Naive thymus-derived CD4-positive, alpha-beta T cell (primary cell): ENCODE data around the gene IRGQ. TPM values are rescaled to one million over a fixed set of nuclear protein-coding genes. Genes with fewer than 3 reads are reported as not detected.
"Not testable (repeated sequence)": the region's sequence is repeated elsewhere in the genome, so short reads cannot be mapped to it uniquely, and the experiment has no call there.

Source experiments
- ATAC-seq: fragments of 150-1000 bp; cut with Tn5 transposase; 2 replicates; pipeline ENCODE4 v1.10.0; 2021; ENCODE audit warnings: mild to moderate bottlenecking, moderate library complexity
- CTCF ChIA-PET: fragments of 350-600 bp; sonication (Branson Sonifier 250); formaldehyde crosslinking; loops from one replicate; lab custom pipeline; 2021; ENCODE audit warnings: antibody characterized with exemption; lab: Charles Lee
- POLR2A ChIA-PET: fragments of 350-600 bp; sonication (Branson Sonifier 250); formaldehyde crosslinking; loops from one replicate; lab custom pipeline; 2021; ENCODE audit warnings: antibody characterized with exemption, inconsistent platforms; lab: Charles Lee
- DNase-seq, 9 donors: peaks; one replicate each; pipeline versions ENCODE4 v3.0.0 to v3.0.0-alpha.2; 2020 to 2022; ENCODE audit warnings: mixed read lengths in 1 of 9
- H3K27ac ChIP-seq: one replicate; pipeline ENCODE4 v1.7.0; 2013; ENCODE audit warnings: mild to moderate bottlenecking, low read depth, low read length, moderate library complexity
- H3K27me3 ChIP-seq, 2 donors: one replicate each; pipeline ENCODE4 v1.7.0; 2013; ENCODE audit warnings: low read length in 2 of 2, mild to moderate bottlenecking in 2 of 2, moderate library complexity in 2 of 2; ENCODE audit not compliant: control insufficient read depth in 2 of 2, insufficient read depth in 2 of 2
- H3K36me3 ChIP-seq, 3 experiments: 1 replicate in 2 of 3; 2 replicates in 1 of 3; pipeline ENCODE4 v1.7.0; 2013; ENCODE audit warnings: low read length in 3 of 3, mild to moderate bottlenecking in 3 of 3, moderate library complexity in 1 of 3; ENCODE audit not compliant: insufficient read depth in 3 of 3, control insufficient read depth in 2 of 3
- H3K4me1 ChIP-seq, 2 donors: one replicate each; pipeline ENCODE4 v1.7.0; 2013; ENCODE audit warnings: low read length in 2 of 2, mild to moderate bottlenecking in 2 of 2, moderate library complexity in 1 of 2; ENCODE audit not compliant: control insufficient read depth in 2 of 2, insufficient read depth in 2 of 2
- H3K4me3 ChIP-seq: 2 replicates; pipeline ENCODE4 v1.7.0; 2013; ENCODE audit warnings: mild to moderate bottlenecking, low read length
- H3K9me3 ChIP-seq, 3 experiments: 1 replicate in 2 of 3; 2 replicates in 1 of 3; pipeline ENCODE4 v1.7.0; 2013; ENCODE audit warnings: low read length in 3 of 3; ENCODE audit not compliant: control insufficient read depth in 2 of 3
- H3K27ac Mint-ChIP-seq, 9 donors: one replicate each; pipeline ENCODE4 v1.8.0; 2020 to 2022; ENCODE audit warnings: mixed read lengths in 9 of 9, mild to moderate bottlenecking in 8 of 9, moderate library complexity in 5 of 9, inconsistent platforms in 2 of 9
- H3K27me3 Mint-ChIP-seq, 5 donors: one replicate each; pipeline ENCODE4 v1.8.0; 2021 to 2022; ENCODE audit warnings: mixed read lengths in 5 of 5, mild to moderate bottlenecking in 1 of 5
- H3K36me3 Mint-ChIP-seq, 5 donors: one replicate each; pipeline ENCODE4 v1.8.0; 2020 to 2022; ENCODE audit warnings: mixed read lengths in 5 of 5, mild to moderate bottlenecking in 3 of 5, inconsistent platforms in 1 of 5
- H3K4me1 Mint-ChIP-seq, 7 donors: one replicate each; pipeline ENCODE4 v1.8.0; 2020 to 2022; ENCODE audit warnings: mixed read lengths in 7 of 7, mild to moderate bottlenecking in 3 of 7, inconsistent platforms in 1 of 7
- H3K4me3 Mint-ChIP-seq, 10 donors: one replicate each; pipeline ENCODE4 v1.8.0; 2020 to 2022; ENCODE audit warnings: mild to moderate bottlenecking in 10 of 10, mixed read lengths in 10 of 10, moderate library complexity in 6 of 10, inconsistent platforms in 2 of 10
- H3K9me3 Mint-ChIP-seq, 11 donors: one replicate each; pipeline ENCODE4 v1.8.0; 2020 to 2022; ENCODE audit warnings: mixed read lengths in 11 of 11, mild to moderate bottlenecking in 4 of 11, inconsistent platforms in 1 of 11, moderate library complexity in 1 of 11
- intact Hi-C, 2 donors: fragments of 100-400 bp; cut with micrococcal nuclease; formaldehyde crosslinking; loops; one replicate each; pipeline ENCODE4 v1.15.1; 2023
- polyA plus RNA-seq, 2 donors: library from polyadenylated mRNA; unstranded; fragments of 300-500 nt; fragmentation: Illumina TruSeq; gene quantifications; one replicate each; pipeline ENCODE4 v1.2.3, GENCODE V29; 2021
- total RNA-seq, 6 experiments: library from RNA in 5 of 6; stranded (reverse) in 5 of 6; gene quantifications; 1 replicate in 5 of 6; 2 replicates in 1 of 6; pipeline ENCODE4 v1.2.3 and lab custom pipeline; 2021 to 2026

IRGQ gene
- total and polyA plus RNA-seq, 7 experiments from 2014 or later = 0.32 to 43.8 (median 13.7) TPM

DNA sequence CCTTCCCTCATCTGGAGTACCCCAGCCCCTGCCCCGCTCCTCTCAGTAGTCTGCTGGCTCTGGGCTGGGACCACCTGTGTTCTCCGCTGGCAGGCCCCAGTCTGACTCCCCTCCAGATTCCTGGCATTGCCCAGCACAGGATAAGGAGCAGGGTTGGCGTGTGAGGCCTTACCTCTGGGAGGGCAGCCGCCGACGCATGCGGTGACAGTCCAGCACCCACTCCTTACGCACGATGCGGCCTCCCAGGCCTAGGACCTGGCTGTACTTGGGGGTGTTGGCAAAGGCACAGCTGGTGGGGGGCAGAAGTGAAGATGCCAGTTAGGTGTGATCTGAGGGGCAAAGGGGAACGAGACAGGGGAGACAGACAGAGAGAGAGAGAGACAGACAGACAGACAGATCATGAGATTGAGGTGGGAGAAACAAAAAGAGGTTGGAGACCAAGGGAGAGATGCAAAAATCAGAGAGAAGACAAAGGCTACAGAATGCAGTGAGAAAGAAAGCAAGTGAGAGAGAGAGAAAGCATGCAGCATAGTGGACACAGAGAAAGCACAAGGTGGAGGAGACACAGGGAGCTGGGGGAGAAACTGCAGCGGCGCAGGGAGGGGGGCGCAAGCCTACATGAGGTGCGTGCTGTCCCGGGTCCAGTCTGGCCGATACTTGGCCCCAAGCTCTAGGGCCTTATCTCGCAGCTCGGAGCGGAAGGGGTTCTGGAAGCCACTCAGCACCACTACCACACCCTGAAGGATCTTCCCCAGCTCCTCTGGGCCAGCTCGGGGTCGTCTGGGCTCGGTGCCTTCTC, 44.3 kb downstream of the IRGQ start:
- peak overlapping the region in 4 of 9 donors; percentile 47 to 63 (median 56) for H3K27ac Mint-ChIP-seq
- Histone ChIP-seq H3K36me3 (peaks cover 6 to 79% (median 8%) of the 10 kb centered on the region in 3 experiments), H3K9me3 (no peaks in the 10 kb centered on the region), H3K4me1 (peaks cover 3 to 8% of the 10 kb centered on the region in 2 donors), H3K4me3 (no peak overlapping the region), H3K27ac (no peak overlapping the region), H3K27me3 (no peaks in the 10 kb centered on the region)
- H3K36me3 Mint-ChIP-seq = peaks cover 6 to 46% (median 22%) of the 10 kb centered on the region in 5 donors
- H3K9me3 Mint-ChIP-seq = peaks cover 0 to 2% (median 0%) of the 10 kb centered on the region in 11 donors
- ATAC-seq (no peak), DNase-seq (no peak)
- POLR2A ChIA-PET = no interaction called here
- H3K4me3 Mint-ChIP-seq = no peak overlapping the region
- intact Hi-C loops = no loop called here
- CTCF ChIA-PET = no interaction called here
- no peaks in the 10 kb centered on the region for H3K27me3 Mint-ChIP-seq
- peaks cover 11 to 23% (median 14%) of the 10 kb centered on the region in 7 donors for H3K4me1 Mint-ChIP-seq

DNA sequence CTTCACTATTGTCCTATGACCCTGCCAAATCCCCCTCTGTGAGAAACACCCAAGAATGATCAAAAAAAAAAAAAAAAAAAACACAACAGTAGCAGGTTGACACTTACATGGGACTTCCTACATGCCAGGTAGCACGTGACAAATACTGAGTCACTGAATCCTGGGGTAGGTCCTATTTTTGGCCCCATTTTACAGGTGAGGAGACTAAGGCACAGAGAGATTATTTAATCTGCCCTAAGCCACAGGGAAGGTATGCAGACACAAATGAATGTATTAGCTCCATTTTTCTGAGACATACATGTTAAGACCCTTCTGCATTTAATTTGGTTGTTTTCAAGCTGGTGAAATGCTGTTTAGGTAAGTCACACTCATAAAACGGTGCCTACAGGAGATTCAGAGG, 47.2 kb downstream of the IRGQ start:
- ChIA-PET POLR2A (no interaction called here), CTCF (no interaction called here)
- H3K4me3 Mint-ChIP-seq = no peak overlapping the region
- ATAC-seq = no peak
- peak overlapping the region in 1 of 9 donors; percentile 7 for H3K27ac Mint-ChIP-seq
- Histone ChIP-seq H3K36me3 (peaks cover 8 to 89% (median 12%) of the 10 kb centered on the region in 3 experiments), H3K4me1 (no peaks in the 10 kb centered on the region), H3K4me3 (no peak overlapping the region), H3K27ac (no peak overlapping the region), H3K9me3 (no peaks in the 10 kb centered on the region), H3K27me3 (no peaks in the 10 kb centered on the region)
- H3K36me3 Mint-ChIP-seq = peaks cover 6 to 44% (median 11%) of the 10 kb centered on the region in 5 donors
- DNase-seq = no peak
- intact Hi-C loops = no loop called here
- peaks cover 0 to 2% (median 0%) of the 10 kb centered on the region in 11 donors for H3K9me3 Mint-ChIP-seq
- H3K4me1 Mint-ChIP-seq = peaks cover 0 to 4% (median 2%) of the 10 kb centered on the region in 7 donors
- no peaks in the 10 kb centered on the region for H3K27me3 Mint-ChIP-seq

DNA sequence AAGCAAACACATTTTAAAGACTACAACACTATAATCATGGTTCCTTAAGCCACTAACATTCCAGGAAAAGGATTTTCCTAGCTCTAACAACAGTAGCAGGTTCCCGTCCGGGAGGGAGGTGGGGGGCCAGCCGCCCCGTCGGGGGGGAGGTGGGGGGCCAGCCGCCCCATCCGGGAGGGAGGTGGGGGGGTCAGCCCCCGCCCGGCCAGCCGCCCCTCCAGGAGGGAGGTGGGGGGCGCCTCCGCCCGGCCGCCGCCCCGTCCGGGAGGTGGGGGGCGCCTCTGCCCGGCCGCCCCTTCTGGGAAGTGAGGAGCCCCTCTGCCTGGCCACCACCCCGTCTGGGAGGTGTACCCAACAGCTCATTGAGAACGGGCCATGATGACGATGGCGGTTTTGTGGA, 48.0 kb downstream of the IRGQ start:
- H3K4me3 ChIP-seq, H3K4me3 Mint-ChIP-seq, intact Hi-C loops, H3K27ac ChIP-seq, H3K9me3 Mint-ChIP-seq, H3K27me3 Mint-ChIP-seq, ATAC-seq, H3K4me1 ChIP-seq, H3K4me1 Mint-ChIP-seq, POLR2A ChIA-PET, H3K27me3 ChIP-seq, H3K27ac Mint-ChIP-seq, H3K9me3 ChIP-seq, CTCF ChIA-PET, DNase-seq: not testable (repeated sequence)
- peaks cover 6 to 46% (median 11%) of the 10 kb centered on the region in 5 donors for H3K36me3 Mint-ChIP-seq
- peaks cover 8 to 89% (median 18%) of the 10 kb centered on the region in 3 experiments for H3K36me3 ChIP-seq

DNA sequence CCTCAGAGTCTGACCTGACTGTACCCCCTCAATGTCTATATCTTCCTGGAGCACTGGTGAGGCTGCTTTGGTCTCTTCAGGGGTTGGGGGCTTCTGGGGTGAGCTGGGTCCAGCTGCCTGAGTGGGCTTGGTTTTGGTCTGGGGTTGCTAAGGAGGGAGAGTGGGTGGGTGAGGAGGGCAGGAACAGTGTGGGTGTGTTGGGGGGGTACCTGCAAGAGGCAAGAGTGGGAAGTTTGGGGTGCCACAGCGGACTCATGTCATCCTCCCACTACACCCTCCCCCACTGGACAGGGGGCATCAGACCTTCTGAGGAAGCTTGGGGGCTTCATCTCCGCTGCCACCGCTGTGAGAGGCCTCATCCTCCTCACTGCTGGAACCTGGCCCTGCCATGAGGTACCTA, 49.4 kb downstream of the IRGQ start:
- no peak for DNase-seq
- Mint-ChIP-seq H3K4me1 (peaks cover 0 to 4% (median 0%) of the 10 kb centered on the region in 7 donors), H3K27me3 (no peaks in the 10 kb centered on the region), H3K36me3 (peaks cover 4 to 51% (median 11%) of the 10 kb centered on the region in 5 donors), H3K9me3 (peaks cover 0 to under 1% (median 0%) of the 10 kb centered on the region in 11 donors), H3K4me3 (no peak overlapping the region), H3K27ac (no peak overlapping the region)
- H3K36me3 ChIP-seq = peaks cover 4 to 88% (median 21%) of the 10 kb centered on the region in 3 experiments
- H3K9me3 ChIP-seq = no peaks in the 10 kb centered on the region
- H3K4me1 ChIP-seq = no peaks in the 10 kb centered on the region
- intact Hi-C loops = no loop called here
- POLR2A ChIA-PET = interaction anchor here (0.9 kb wide), 1 partner anchor 119 kb away, joined by 3 read pairs; no protein-coding TSS in a partner anchor
- no peak overlapping the region for H3K4me3 ChIP-seq
- CTCF ChIA-PET = interaction anchor here (1.1 kb wide), 1 partner anchor 48 kb away, joined by 4 read pairs; no protein-coding TSS in a partner anchor
- no peaks in the 10 kb centered on the region for H3K27me3 ChIP-seq
- no peak overlapping the region for H3K27ac ChIP-seq
- ATAC-seq = no peak

DNA sequence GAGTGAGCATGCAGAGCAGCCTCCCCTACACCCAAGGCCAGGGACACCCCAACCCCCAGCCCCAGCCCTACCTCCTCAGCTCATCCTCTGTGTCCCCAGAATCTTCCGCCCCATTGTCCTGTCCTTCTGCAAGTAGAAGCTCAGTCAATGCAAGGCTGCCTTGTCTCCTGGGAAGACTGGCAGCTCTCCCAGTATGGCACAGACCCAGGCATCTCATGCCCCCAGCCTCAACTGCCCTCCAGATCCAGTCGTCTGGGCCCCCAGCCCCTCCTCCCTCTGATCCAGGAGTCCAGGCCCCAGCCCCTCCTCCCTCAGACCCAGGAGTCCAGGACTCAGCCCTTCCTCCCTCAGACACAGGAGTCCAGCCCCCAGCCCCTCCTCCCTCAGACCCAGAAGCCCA, 50.0 kb downstream of the IRGQ start:
- Mint-ChIP-seq H3K36me3 (peaks cover 0 to 51% (median 13%) of the 10 kb centered on the region in 5 donors), H3K9me3 (no peaks in the 10 kb centered on the region), H3K4me1 (peaks cover 0 to 4% (median 0%) of the 10 kb centered on the region in 7 donors), H3K27me3 (no peaks in the 10 kb centered on the region), H3K27ac (peak overlapping the region in 3 of 9 donors; percentile 33 to 74 (median 56)), H3K4me3 (no peak overlapping the region)
- no peaks in the 10 kb centered on the region for H3K27me3 ChIP-seq
- peaks cover 0 to 88% (median 21%) of the 10 kb centered on the region in 3 experiments for H3K36me3 ChIP-seq
- POLR2A ChIA-PET = interaction anchor here (0.9 kb wide), 1 partner anchor 120 kb away, joined by 3 read pairs; no protein-coding TSS in a partner anchor
- no peak for DNase-seq
- no peak overlapping the region for H3K4me3 ChIP-seq
- H3K9me3 ChIP-seq = no peaks in the 10 kb centered on the region
- H3K4me1 ChIP-seq = no peaks in the 10 kb centered on the region
- no peak for ATAC-seq
- CTCF ChIA-PET = interaction anchor here (0.9 to 1.1 kb wide), 2 partner anchors 9 to 48 kb away, joined by 3 to 4 read pairs; no protein-coding TSS in a partner anchor
- H3K27ac ChIP-seq = no peak overlapping the region
- intact Hi-C loops = no loop called here

DNA sequence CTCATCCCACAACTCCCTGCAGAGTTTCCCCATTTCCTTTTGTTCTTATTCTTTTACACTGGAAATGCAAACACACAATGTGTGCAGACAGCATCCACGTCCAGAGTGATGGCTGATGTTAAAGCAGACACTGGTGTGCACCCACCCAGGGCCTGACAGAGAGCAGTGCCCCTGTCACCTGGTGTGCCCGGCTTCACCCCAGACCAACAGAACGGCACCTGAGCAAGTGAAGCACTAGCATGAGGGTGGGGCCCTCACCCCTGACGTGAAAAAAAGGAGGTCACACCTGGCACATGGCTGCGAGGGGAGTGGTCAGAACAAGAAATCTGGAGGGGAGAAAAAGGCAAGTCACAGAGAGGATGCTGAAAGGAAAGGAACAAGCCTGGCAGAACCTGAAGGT, 50.7 kb downstream of the IRGQ start:
- CTCF ChIA-PET = interaction anchor here (0.9 to 1.1 kb wide), 2 partner anchors 10 to 49 kb away, joined by 3 to 4 read pairs; no protein-coding TSS in a partner anchor
- Histone ChIP-seq H3K9me3 (no peaks in the 10 kb centered on the region), H3K4me1 (no peaks in the 10 kb centered on the region), H3K27me3 (no peaks in the 10 kb centered on the region), H3K27ac (no peak overlapping the region), H3K36me3 (peaks cover 0 to 88% (median 21%) of the 10 kb centered on the region in 3 experiments), H3K4me3 (no peak overlapping the region)
- H3K4me1 Mint-ChIP-seq = peaks cover 0 to 4% (median 0%) of the 10 kb centered on the region in 7 donors
- POLR2A ChIA-PET = no interaction called here
- DNase-seq = no peak
- no peaks in the 10 kb centered on the region for H3K27me3 Mint-ChIP-seq
- intact Hi-C loops = no loop called here
- peak overlapping the region in 2 of 9 donors; percentile 13 to 76 for H3K27ac Mint-ChIP-seq
- H3K9me3 Mint-ChIP-seq = peaks cover 0 to 3% (median 0%) of the 10 kb centered on the region in 11 donors
- no peak overlapping the region for H3K4me3 Mint-ChIP-seq
- H3K36me3 Mint-ChIP-seq = peaks cover 0 to 54% (median 13%) of the 10 kb centered on the region in 5 donors
- ATAC-seq = no peak
